GM18858 (cell line): ENCODE measurements around the gene MYNN.
"Not testable (repeated sequence)": the region's sequence is repeated elsewhere in the genome, so short reads cannot be mapped to it uniquely, and the experiment has no call there.

Experiments used
- ATAC-seq: cut with Tn5 transposase; IDR thresholded peaks from one replicate; pipeline ENCODE4 v1.9.1; 2021; ENCODE audit not compliant: unreplicated experiment

The MYNN gene

DNA sequence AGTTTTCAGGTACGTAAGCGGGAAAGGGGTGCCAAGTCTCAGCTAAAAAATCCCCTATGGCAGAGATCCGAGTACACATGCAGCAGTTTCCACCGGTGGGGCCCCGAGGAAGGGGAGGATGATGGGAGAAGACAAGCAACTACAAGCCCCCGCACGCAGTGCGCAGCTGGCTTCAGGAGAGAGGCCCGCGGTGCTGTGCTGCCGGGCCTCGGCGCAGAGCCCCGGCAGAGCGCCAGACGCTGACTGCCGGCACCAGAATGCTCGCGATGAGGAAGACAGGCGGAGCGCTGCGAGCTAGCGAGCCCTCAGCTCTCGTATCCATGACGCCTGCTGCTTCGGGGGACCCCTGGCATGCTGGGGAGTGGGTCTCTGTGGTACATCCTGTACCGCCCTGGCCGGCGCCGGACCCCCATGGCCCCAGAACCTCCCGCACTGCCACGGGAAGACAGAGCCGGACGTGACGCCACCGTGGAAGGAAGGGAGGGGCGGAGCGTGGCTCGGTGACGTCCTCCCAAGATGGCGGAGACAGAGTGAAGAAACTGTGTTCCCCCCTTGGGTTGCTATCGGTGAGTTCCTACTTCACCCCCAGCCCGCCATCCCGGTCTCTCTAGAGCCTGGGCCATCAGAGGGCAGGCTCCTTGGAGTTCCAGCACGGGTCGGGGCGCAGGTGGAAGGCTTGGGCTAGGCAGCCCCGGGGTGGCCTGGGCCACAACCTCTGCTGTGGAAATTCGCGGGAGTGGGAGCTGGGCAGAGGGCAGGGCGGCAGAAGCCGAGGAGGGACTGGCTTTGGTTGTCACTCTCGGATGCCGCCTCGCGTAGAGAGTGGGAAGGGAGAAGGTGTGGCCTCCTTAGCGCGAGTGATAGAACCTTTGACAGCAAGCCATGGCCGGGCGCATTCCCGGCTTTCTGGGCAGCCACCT, at the start of gene MYNN:
Gene MYNN, plus strand, starts transcription at position 500 of the 920 bp plus-strand sequence. CDS start 900 bp downstream, outside the sequence.
- ATAC-seq = peak; percentile 64

DNA sequence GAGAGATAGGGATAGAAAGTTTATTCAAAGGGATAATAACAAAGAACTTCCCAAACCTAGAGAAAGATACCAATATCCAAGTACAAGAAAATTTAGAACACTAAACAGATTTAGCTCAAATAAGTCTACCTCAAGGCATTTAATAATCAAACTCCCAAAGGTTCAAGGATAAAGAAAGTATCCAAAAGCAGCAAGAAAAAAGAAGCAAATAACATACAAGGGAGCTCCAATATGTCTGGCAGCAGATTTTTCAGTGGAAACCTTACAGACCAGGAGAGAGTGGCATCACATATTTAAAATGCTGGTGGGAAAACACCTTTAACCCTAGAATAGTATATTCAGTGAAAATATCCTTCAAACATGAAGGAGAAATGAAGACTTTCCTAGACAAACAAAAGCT, 41.3 kb upstream of the MYNN start:
- ATAC-seq = not testable (repeated sequence)

DNA sequence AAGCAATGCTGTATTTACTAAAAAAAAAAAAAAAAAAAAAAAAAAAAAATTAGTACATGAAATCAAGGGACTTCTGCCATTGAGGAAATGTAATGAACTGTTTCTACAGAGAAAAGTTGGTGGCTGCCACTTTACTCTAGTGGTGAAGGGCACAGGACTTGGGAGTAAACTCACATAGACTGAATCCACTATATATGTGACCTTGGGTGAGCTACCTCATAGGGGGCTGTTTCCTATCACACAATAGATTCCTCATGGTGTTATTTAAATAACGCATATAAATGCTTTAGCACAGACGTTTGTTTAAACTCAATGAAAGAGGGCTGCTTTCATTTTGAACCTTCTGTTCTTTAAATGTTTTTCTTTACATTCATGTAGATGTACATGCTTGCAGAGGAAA, 34.1 kb upstream of the MYNN start:
- no peak for ATAC-seq

DNA sequence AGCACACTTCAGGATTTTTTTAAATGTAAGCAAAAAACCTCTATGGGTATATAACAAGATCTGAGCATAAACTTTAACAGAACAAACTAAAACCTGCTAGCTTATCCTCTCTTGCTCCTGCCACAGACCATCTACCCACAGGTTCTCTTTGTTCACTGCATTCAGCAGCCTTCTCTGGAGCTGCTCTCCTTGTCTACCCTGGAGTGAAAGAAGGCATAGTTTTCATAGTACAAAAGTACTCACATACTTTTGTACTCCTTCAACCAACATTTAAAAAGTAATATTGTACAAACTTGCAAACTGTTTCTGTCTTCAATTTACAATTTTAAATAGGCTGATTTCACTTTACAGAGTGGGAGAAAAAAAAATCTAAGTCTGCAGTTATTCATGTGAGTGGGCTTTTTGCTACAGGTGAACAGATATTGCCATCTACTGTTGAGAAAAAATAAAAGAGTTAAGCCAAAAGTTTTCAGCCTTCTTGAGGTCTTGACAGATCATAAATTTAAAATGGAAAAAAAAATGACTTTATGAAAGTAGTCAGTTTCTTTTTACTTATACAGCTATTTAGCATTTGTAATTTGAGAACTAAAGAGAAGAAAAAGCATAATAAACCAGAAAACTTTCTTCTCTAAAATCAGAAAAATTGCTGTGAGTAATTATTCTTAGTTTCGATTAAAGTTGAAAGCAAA, 28.7 kb upstream of the MYNN start:
- ATAC-seq = no peak

DNA sequence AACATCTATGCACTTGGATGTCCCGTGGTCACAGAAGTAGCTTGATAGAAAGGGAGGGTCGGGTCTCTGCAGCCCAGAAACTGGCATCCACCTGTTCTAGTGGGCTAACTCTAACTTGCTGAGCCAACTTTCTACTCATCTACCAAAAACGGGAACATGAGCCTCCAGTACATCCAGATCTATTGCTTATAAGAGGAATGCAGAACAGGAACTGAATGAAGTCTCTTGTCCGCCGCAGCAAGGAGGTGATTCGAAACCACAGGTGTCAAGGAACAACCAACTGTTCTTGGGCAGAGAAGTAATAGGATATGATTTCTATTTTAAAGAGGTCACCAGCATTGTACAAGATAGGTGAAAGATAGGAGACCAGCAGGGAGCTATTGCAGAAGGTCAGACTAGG, 26.3 kb upstream of the MYNN start:
- ATAC-seq = no peak

DNA sequence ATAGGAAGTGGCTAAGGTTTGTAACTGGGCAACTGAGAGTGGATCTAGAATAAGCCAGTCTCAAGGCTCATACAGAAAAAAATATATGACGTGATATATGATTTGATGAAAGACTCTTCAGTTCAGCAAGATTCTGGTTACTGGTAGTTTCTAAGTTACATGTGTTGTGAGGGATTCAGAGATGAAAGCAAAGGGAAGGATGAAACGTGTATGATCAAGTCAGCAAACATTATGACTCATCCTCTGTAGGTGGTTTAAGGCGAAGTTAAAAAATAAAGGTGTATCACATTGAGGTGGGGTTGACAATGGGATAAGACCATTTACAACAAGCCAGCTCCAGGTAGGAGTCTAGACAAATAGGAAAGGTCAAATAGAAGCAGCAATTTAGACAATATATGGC, 24.5 kb upstream of the MYNN start:
- no peak for ATAC-seq

DNA sequence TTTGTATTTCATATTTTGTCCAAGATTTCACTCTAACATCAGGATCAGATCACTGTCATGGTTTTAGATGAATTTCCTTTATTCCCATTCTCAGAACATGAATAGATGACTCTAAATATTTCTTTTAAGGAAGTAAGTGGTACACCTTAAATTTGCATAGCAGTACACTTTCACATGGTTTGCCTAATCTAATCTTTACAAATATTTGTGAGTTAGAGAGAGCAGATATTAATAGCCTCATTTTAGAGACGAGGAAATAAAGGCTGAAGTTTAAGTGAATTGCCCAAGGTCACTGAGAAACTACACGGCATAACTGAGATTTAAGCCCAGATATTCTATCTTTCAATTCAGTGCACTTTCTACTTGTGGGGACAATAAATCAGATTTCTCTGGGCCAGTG, 22.5 kb upstream of the MYNN start:
- no peak for ATAC-seq

DNA sequence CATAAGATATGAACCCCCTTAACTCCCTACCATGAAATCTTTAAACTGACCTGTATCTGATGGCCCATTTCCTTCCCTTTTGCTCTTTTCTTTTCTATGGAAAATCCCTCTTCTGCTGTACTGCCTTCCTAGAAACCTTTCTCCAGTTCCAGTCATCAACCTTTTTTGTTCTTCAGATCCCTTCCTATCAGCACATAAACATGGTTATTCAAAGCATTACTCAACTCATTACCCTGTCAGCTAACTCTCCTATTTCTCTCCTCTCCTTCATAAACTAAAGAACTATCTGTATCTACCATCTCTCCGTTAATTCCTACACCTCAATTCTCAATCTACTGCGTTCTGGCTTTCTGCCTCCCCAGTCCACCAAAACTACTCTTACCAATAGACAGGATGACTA, 21.3 kb upstream of the MYNN start:
- ATAC-seq = no peak

DNA sequence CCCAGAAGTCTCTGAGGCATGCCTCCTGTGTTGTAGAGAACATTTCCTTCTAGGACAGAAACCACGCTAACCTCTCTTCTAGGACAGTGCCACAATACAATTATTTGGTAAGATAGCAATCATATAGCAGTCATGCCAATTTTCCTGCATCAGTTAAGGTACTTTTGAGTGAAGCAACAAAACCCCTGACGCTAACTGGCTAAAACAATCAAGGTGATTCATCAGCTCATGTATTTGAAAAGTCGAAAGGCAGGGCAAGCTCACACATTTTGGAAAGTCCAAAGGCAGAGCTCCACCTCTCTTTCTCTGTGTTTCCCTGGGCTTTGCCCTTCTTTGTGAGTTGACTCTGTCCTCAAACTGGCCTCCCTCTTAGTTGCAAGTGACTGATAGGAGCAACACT, 18.5 kb upstream of the MYNN start:
- ATAC-seq = no peak

DNA sequence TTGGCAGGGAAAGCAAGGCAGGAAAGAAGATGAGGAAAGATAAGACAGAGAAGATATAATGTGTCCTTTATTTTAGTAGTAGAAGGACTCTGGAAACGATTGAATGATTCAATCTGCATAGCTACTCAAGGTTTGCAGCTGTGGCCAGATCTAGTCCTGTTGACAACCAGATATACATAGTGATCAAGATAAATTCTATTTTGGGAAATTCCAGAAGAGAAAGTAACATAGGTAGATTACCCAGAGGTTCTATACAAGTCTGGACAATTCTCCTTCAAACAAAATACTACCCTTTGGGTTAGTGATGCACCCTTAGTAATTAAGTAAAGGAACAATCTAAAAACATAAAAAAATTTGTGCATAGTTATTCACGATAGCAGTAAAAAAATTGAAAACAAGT, 17.7 kb upstream of the MYNN start:
- no peak for ATAC-seq

DNA sequence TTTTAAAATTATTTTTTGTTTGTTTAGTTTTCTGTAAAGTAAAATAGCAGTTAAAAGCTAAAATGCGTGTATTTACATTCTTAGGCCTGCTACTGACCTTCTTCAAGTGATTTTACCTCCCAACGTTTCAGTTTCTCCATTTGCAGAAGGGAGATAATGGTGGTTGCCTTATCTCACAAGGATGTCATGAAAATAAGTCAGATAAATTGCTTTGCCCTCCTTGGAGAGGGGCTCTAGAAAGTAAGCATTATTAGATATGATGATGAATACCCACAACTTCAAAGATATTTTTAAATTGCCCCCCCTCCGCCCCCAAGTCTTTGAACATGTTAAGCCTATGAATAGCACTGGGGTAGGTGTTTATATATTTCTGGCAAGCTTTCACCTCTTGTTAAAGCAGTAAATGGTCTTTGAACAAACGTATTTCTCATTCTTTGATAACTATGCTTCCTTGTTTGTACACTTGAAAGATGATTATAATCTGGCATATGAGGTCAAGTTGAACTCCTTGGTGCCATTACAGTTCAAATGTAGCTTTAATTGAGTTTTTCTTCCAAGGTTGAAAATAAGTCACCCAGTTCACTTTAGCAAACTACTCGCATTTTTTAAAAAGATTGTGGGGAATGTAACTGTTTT, 14.7 kb upstream of the MYNN start:
- no peak for ATAC-seq

DNA sequence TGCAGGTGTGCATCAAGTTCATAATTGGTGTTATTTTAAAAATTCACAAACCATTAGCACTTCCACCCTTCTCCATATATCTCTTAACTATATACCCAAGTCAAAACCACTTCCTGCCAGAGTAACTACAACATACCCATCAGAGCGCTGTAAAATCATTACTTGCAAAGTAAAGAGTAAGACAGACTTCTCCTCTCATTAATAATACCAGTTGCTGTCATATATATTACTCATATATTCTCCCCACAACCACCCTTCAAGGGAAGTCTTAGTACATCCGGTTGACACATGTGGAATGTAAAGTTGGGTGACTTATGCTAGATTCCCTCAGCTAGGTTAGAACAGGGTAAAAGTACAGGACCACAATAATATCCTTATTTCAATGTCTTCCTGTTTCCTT, 13.9 kb upstream of the MYNN start:
- peak; percentile 67 for ATAC-seq

DNA sequence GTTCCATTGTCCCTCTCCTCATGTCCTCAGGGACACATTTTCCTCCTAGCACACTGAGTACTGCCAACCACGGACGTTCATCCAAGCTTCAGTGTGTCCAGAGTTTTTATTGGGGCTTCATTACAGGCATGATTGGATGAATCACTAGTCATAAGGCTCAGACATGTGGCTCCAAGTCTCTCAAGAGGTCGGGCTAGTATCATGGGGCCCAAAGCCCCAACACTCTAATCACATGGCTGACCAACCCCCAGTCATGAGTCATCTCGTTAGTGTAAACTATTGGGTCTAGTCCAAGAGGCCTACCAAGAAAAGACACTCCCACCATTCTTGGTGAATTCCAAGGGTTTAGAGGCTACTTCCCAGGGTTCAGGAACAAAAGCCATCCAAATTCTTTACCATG, 12.7 kb upstream of the MYNN start:
- no peak for ATAC-seq

DNA sequence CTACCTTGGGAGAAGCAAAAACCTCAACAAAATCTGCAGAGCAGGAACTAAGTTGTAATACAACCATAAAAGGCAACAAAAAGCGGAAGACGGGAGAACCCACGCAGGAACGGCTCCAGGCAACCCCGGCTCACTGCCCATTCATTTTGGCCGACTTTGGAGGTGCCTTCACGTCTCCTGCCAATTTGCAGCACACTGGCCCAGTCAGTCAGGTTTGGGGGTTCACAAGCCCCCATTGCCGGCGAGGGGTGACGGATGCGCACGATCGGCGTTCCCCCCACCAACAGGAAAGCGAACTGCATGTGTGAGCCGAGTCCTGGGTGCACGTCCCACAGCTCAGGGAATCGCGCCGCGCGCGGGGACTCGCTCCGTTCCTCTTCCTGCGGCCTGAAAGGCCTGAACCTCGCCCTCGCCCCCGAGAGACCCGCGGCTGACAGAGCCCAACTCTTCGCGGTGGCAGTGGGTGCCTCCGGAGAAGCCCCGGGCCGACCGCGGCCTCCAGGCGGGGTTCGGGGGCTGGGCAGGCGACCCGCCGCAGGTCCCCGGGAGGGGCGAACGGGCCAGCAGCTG, 8.8 kb upstream of the MYNN start:
- ATAC-seq = peak; percentile 37

DNA sequence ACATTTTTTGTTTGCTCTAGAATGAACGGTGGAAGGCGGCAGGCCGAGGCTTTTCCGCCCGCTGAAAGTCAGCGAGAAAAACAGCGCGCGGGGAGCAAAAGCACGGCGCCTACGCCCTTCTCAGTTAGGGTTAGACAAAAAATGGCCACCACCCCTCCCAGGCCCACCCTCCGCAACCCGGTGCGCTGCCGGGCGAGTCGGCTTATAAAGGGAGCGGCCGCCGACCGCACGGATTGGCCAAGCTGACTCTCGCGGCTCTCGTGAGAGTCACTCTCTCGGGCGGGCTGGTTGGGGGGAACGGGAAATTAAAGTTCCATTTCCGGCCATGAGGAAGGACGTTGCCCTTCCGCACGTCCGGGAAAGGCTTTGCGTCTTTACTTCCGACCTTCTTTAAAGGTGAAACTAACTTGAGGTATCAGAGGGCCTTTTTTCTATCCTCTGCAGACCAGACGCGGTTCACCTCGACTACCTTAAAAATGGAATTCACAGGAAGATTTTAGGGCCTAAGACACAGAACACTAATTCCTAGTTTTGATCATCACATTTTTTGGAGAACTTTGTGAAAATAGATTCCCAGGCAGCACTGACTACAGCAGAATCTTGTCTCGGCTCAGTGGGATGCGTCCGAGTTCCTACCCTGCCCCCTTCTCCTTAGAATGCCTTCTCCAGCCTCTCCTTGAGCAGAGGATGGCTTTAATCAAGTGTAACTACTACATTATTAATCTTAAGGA, 8.1 kb upstream of the MYNN start, which contains the start of gene TERC:
Gene TERC, minus strand, starts transcription at position 179 of the 731 bp plus-strand sequence.
- ATAC-seq = peak; percentile 56

DNA sequence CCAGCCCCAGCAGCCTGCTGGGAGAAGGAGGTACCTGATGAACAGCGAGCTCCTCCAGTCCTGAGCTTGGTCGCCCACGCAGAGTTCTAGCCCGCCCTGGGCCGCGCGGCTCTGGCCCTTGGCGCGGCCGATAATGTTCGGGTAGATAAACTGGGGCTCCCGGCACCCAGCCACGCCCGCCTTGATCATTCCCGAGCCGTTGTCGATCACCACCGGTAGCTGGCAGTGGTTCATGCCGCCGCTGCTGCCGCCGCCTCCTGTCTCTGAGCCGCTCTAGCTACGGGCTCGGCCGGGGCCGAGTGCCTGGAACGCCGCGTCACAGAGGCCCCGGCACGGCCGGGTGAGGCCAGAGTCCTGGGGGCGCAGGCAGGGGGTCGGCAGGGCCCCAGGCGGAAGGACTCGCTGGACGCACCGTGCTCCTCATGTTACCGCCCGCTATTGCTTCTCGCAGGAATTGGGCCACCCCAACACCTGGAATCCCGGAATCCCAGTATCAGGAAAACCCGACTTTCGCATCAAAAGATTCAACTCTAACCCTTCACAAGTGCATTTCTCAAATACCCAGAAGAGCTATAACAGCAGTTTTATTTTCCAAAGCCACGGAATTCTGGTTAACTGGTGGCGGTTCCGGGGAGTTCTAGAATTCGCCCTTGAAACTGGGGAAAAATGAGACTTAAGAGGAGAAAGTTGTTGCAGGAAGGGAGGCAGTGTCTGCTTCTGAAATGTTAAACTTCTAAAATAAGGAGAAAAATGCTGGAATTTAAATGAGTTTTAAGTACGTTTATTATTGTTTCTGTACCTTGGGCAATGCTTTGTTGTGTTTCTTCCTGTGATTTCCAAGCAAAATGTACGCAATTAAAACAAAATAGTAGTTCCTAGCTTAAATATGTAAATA, 3.7 kb upstream of the MYNN start, which contains the start of gene ACTRT3:
Gene ACTRT3, minus strand, starts transcription at position 275 of the 895 bp plus-strand sequence. Its CDS starts 41 bp downstream, at position 234.
- ATAC-seq = peak; percentile 20

DNA sequence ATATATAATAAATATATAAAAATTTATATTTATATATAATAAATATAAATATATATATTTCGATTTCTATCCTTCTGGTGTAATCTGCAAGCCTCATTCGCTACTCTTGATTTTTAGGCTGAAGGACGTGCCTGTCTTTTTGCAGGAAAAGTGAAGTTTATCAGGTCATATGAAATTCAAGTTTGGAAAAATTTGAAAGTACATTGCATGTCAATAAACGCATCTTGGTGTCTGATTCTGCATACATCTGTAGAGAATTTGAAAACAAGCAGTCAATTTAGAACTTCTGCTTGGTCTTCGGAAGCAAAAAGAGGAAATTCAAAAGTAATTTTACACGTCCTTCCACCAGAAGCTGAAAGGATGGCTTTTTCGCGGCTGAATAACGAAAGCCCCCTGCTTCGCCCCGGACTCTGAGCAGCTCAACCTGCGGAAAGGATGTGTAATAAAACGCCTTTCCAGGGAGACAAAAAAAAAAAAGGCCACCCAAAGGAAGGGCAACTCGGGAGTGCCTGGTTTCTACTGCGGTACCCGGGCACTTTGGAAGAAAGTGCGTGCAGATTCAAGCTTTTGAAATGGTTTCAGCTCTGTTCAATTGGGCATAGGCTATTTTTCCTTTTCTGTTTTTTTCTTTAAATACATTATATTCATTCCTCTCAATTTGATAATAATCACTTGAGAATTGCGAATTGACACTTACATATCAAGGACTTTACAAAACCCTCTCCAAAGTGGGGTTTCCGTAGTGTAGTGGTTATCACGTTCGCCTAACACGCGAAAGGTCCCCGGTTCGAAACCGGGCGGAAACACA, 1.5 kb upstream of the MYNN start:
- no peak for ATAC-seq

DNA sequence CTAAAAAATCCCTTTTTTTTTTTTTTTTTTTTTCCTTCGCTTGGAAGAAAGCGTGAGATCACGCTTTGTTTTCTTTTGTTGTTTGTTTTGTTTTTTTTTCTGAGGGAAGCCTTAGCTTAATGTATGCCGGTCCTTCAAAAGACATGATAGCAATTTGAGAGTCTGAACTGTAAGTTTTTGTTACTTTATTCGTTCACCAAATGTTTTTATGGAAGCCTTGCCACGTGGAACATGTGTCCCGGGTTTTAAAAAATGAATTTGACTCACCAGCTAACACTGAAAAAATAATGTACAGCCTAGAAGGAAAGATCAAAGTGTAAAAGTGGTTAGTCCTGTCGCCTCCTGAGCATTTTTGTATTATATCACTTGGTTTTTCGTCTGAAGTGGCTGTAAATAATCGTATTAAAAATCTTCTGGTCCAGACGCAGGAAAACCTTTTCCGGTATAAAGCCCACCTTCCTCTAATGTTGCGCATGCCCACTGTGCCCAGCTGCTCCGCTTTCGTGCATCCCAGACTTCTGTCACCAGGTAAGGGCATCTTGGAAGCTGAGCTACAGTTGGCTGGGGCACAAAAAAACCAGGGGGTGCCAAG, 795 bp upstream of the MYNN start:
- peak; percentile 0 for ATAC-seq
